ENCODE measurements around the gene ITIH3. TPM values are rescaled to one million over a fixed set of nuclear protein-coding genes. Genes with fewer than 3 reads are reported as not detected.

Gene ITIH3
- total RNA-seq, 4 donors from 2014 or later: 0.48 to 11.8 (median 5.6) TPM

DNA sequence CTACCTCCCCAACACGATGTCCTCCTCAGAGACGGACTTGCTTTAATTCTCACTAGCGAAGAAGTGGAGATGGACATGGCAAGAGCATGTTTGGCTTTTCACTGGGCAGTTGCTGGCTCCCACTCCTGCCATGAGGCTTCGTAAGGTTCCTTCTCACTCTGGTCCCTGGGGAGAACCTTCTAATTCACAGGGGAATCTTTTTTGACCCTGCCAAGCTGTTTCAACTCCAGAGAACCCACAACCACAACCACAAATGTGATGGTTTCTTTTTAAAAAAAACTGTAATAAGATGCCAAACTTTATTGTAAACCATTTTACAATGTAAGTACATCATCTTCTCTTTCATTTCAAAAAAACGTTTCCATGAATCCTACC, 41.9 kb downstream of the ITIH3 start:
- no peaks in the 10 kb centered on the region for H3K9me3 ChIP-seq
- intact Hi-C loops (cut with DNase I; ENCODE audit: low total_unique reads): no loop called here
- no peaks in the 10 kb centered on the region for H3K4me1 ChIP-seq
- no peak for DNase-seq
- H3K4me3 ChIP-seq: no peak overlapping the region
- no peaks in the 10 kb centered on the region for H3K36me3 ChIP-seq
- no peaks in the 10 kb centered on the region for H3K27me3 ChIP-seq
- H3K27ac ChIP-seq: peak overlapping the region in 1 of 2 donors; percentile 29
- TF ChIP-seq, protein P1, sequence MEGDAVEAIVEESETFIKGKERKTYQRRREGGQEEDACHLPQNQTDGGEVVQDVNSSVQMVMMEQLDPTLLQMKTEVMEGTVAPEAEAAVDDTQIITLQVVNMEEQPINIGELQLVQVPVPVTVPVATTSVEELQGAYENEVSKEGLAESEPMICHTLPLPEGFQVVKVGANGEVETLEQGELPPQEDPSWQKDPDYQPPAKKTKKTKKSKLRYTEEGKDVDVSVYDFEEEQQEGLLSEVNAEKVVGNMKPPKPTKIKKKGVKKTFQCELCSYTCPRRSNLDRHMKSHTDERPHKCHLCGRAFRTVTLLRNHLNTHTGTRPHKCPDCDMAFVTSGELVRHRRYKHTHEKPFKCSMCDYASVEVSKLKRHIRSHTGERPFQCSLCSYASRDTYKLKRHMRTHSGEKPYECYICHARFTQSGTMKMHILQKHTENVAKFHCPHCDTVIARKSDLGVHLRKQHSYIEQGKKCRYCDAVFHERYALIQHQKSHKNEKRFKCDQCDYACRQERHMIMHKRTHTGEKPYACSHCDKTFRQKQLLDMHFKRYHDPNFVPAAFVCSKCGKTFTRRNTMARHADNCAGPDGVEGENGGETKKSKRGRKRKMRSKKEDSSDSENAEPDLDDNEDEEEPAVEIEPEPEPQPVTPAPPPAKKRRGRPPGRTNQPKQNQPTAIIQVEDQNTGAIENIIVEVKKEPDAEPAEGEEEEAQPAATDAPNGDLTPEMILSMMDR (IDR thresholded peaks at IDR 0.05): no peak
- TF ChIP-seq POLR2A (IDR thresholded peaks at IDR 0.05): no peak

DNA sequence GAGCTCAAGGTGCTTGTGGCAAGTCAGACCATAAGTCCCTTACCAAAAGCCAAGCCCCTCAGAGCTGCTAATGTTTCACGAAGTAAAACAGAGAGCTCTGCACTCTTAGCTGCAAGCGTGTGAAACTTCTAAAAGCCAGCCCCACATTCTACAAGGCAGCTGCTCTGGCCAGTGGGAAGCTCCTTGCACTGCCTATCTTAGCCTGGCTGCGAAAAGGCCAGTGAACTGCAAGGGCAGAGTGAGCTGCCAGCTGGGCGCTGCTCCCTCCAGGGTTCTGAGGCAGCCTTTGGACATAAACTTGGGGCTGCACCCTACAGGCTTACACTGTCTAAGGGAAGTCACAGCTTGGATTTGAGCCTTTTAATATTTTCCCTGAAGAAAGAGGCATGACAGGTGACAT, 42.4 kb downstream of the ITIH3 start:
- intact Hi-C loops (cut with DNase I; ENCODE audit: low total_unique reads): no loop called here
- H3K4me1 ChIP-seq: no peaks in the 10 kb centered on the region
- H3K9me3 ChIP-seq: no peaks in the 10 kb centered on the region
- no peak for TF ChIP-seq POLR2A (IDR thresholded peaks at IDR 0.05)
- TF ChIP-seq, protein P1 (IDR thresholded peaks at IDR 0.05): no peak
- H3K36me3 ChIP-seq: no peaks in the 10 kb centered on the region
- H3K4me3 ChIP-seq: no peak overlapping the region
- no peak for DNase-seq
- no peaks in the 10 kb centered on the region for H3K27me3 ChIP-seq
- no peak overlapping the region for H3K27ac ChIP-seq

DNA sequence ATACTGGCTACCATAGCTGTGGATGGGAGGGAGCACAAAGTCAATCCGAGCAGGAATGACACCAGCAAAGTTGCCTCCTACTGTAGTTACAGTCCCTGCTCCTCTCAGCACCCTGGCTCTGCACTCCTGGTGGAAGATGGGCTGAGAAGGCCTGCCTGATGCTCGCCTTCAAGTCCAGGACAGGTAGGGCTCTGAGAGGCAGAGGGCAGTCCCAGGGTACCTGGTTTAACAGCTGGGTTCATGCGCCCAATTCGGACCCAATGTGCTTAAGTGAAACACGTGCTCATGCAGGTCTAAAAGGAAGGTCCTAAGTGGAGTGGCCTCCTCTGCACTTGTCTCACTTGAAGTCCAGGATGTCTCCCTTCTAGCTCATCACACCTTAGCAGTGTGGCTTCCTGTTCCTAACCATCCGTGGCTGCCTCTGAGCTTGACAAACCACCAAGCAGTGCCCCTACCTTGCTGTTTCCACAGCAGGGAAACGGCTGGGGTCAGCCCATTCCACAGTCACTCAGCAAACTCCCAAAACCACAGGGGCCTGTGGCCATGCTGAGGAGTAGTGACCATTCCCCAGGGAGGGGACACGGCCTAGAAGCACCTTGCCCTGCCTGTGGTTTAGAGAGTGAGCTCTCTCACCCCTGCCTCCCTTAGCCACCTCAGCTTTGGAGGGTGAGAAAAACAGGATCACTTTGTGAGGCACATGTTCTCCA, 44.1 kb downstream of the ITIH3 start:
- Histone ChIP-seq H3K4me1 (no peaks in the 10 kb centered on the region), H3K36me3 (no peaks in the 10 kb centered on the region), H3K27ac (no peak overlapping the region), H3K9me3 (no peaks in the 10 kb centered on the region), H3K4me3 (no peak overlapping the region), H3K27me3 (no peaks in the 10 kb centered on the region)
- TF ChIP-seq POLR2A (IDR thresholded peaks at IDR 0.05): no peak
- TF ChIP-seq, protein P1 (IDR thresholded peaks at IDR 0.05): no peak
- DNase-seq: no peak
- intact Hi-C loops (cut with DNase I; ENCODE audit: low total_unique reads): no loop called here

DNA sequence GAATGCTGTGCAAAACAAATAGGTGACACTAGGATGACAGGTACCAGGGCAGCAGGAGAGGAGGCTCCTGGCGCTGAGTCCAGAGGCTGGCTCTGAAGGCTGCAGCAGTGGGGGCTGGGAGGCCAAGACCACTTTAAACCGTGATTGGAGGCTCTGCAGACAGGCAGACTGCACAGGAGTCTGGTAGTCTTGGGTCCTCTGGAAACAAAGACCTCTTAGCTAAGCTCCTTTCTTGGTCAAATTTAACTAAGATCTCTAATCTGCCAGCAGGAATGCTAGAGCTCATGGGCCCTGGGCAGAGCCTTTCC, 44.6 kb downstream of the ITIH3 start:
- Histone ChIP-seq H3K27ac (no peak overlapping the region), H3K27me3 (no peaks in the 10 kb centered on the region), H3K4me3 (no peak overlapping the region), H3K36me3 (no peaks in the 10 kb centered on the region), H3K4me1 (no peaks in the 10 kb centered on the region), H3K9me3 (no peaks in the 10 kb centered on the region)
- DNase-seq: no peak
- intact Hi-C loops (cut with DNase I; ENCODE audit: low total_unique reads): no loop called here
- TF ChIP-seq, protein P1 (IDR thresholded peaks at IDR 0.05): no peak
- TF ChIP-seq POLR2A (IDR thresholded peaks at IDR 0.05): no peak

DNA sequence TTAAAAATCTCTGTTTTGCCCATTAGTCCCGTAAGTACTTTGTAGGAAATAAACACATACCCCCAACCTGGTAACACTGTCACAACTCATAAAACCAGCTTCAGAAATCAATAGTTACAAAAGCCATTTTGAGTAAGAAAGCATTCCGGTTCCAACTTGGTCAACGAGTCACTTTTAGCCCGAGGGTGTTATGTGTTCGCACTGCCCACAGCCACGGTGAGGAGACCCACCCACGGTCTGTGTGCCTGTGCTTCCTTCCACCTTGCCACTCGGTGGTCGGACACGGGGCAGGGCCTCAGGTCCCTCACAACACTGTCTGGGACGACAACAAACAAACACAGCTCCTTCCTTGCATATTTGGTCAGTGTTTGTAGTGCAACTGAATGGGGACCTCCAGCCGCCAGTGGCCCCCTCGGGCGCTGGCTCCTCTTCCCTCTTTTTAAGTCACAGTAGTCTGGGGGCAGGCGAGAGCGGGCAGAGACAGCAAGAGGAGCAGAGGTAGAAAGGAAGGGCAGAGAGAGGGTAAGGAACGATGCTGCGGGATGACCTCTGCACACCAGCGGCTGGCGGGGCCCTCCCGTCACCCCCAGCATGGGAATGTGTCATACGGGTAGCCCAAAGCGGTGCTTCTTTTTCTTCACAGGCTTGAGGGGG, 45.4 kb downstream of the ITIH3 start:
- TF ChIP-seq, protein P1 (IDR thresholded peaks at IDR 0.05): no peak
- no peak for TF ChIP-seq POLR2A (IDR thresholded peaks at IDR 0.05)
- Histone ChIP-seq H3K9me3 (no peaks in the 10 kb centered on the region), H3K4me1 (no peaks in the 10 kb centered on the region), H3K27ac (no peak overlapping the region), H3K36me3 (no peaks in the 10 kb centered on the region), H3K4me3 (no peak overlapping the region), H3K27me3 (no peaks in the 10 kb centered on the region)
- no peak for DNase-seq
- intact Hi-C loops (cut with DNase I; ENCODE audit: low total_unique reads): no loop called here

Measured in uterus (tissue), 4 donors.